ENCODE results near the gene PIH1D1. TPM values are rescaled to one million over a fixed set of nuclear protein-coding genes. Genes with fewer than 3 reads are reported as not detected.

PIH1D1 gene
- total RNA-seq, 1 donor from 2014 or later: 110 TPM

GRCh38 chr19:49496574-49497008 lies 45.0 kb upstream of the PIH1D1 start:
- Mint-ChIP-seq H3K4me1 (peaks cover 45% of the 10 kb centered on the region), H3K36me3 (ENCODE audit: low read depth) (peaks cover 34% of the 10 kb centered on the region), H3K9me3 (no peaks in the 10 kb centered on the region), H3K27ac (ENCODE audit: unreplicated experiment) (peak overlapping the region; percentile 98), H3K4me3 (peak overlapping the region; percentile 96), H3K27me3 (ENCODE audit: low read depth) (peaks cover 15% of the 10 kb centered on the region)
- no peak for DNase-seq (ENCODE audit: low read depth, low spot score)
- TF ChIP-seq, protein P1, sequence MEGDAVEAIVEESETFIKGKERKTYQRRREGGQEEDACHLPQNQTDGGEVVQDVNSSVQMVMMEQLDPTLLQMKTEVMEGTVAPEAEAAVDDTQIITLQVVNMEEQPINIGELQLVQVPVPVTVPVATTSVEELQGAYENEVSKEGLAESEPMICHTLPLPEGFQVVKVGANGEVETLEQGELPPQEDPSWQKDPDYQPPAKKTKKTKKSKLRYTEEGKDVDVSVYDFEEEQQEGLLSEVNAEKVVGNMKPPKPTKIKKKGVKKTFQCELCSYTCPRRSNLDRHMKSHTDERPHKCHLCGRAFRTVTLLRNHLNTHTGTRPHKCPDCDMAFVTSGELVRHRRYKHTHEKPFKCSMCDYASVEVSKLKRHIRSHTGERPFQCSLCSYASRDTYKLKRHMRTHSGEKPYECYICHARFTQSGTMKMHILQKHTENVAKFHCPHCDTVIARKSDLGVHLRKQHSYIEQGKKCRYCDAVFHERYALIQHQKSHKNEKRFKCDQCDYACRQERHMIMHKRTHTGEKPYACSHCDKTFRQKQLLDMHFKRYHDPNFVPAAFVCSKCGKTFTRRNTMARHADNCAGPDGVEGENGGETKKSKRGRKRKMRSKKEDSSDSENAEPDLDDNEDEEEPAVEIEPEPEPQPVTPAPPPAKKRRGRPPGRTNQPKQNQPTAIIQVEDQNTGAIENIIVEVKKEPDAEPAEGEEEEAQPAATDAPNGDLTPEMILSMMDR (conservative IDR thresholded peaks at IDR 0.05): no peak

DNA sequence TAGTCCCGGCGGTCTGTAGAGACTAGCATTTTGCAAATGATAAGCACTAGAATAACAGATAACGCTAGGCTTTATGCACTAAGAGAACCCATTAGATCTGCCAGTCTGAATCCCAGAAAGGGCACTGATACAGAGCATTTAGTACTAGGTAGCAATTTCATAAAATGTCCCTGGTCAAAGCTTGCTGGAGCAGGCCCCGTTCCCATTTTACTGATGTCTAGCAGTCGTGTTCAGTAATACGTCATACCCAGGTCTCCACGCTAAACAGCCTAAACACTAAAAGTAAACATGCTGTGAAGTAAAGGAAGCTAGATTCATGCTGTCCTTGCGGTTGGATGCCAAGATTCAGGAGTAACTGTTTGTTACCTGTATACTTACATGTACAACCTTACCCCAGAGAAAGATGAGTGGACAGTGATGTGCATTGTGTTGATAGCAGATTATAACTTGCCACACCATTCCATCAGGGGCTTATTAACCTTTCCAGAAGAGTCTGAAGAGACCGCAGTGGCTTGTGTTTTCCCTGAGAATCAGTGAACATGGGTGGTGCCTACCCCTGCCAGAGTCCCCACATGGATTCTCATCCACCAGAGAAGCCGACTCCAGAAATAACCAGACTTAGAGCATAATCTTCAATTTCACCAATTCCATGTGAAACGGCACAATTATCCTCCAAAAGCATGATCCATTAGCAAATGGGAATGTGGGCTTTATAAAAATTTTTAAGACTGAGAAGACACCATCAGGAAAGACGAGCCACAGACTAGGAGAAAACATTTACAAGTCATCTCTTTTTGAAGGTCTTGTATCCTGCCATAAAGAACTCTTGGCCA lies 41.2 kb upstream of the PIH1D1 start:
- no peak overlapping the region for H3K27ac Mint-ChIP-seq (ENCODE audit: unreplicated experiment)
- DNase-seq (ENCODE audit: low read depth, low spot score): no peak
- peak overlapping the region; percentile 77 for H3K4me3 Mint-ChIP-seq
- H3K9me3 Mint-ChIP-seq: no peaks in the 10 kb centered on the region
- peaks cover 22% of the 10 kb centered on the region for H3K27me3 Mint-ChIP-seq (ENCODE audit: low read depth)
- H3K36me3 Mint-ChIP-seq (ENCODE audit: low read depth): peaks cover 55% of the 10 kb centered on the region
- peaks cover 58% of the 10 kb centered on the region for H3K4me1 Mint-ChIP-seq
- TF ChIP-seq, protein P1 (conservative IDR thresholded peaks at IDR 0.05): no peak

DNA sequence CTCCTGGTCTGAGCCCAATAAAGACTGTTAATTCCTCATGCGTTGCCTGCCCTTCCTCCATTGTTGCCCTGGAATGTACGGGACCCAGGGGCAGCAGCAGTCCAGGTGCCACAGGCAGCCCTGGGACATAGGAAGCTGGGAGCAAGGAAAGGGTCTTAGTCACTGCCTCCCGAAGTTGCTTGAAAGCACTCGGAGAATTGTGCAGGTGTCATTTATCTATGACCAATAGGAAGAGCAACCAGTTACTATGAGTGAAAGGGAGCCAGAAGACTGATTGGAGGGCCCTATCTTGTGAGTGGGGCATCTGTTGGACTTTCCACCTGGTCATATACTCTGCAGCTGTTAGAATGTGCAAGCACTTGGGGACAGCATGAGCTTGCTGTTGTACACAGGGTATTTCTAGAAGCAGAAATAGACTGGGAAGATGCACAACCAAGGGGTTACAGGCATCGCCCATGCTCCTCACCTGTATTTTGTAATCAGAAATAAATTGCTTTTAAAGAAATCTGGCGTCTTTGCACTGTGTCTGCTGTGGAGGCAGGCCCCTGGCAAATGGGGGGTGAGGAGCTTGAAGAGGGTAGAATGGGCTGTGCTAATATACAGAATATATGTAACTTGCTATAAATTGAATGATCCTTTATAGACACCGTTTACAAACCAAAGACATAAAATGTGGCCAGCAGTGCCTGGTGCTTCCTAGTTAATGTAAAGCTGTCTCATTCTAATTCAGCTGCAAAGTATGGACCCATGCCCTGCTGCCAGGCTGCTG lies 40.4 kb upstream of the PIH1D1 start:
- H3K27me3 Mint-ChIP-seq (ENCODE audit: low read depth): peaks cover 29% of the 10 kb centered on the region
- H3K4me3 Mint-ChIP-seq: peak overlapping the region; percentile 77
- TF ChIP-seq, protein P1 (conservative IDR thresholded peaks at IDR 0.05): no peak
- H3K9me3 Mint-ChIP-seq: no peaks in the 10 kb centered on the region
- H3K27ac Mint-ChIP-seq (ENCODE audit: unreplicated experiment): no peak overlapping the region
- peaks cover 57% of the 10 kb centered on the region for H3K36me3 Mint-ChIP-seq (ENCODE audit: low read depth)
- H3K4me1 Mint-ChIP-seq: peaks cover 56% of the 10 kb centered on the region
- no peak for DNase-seq (ENCODE audit: low read depth, low spot score)

DNA sequence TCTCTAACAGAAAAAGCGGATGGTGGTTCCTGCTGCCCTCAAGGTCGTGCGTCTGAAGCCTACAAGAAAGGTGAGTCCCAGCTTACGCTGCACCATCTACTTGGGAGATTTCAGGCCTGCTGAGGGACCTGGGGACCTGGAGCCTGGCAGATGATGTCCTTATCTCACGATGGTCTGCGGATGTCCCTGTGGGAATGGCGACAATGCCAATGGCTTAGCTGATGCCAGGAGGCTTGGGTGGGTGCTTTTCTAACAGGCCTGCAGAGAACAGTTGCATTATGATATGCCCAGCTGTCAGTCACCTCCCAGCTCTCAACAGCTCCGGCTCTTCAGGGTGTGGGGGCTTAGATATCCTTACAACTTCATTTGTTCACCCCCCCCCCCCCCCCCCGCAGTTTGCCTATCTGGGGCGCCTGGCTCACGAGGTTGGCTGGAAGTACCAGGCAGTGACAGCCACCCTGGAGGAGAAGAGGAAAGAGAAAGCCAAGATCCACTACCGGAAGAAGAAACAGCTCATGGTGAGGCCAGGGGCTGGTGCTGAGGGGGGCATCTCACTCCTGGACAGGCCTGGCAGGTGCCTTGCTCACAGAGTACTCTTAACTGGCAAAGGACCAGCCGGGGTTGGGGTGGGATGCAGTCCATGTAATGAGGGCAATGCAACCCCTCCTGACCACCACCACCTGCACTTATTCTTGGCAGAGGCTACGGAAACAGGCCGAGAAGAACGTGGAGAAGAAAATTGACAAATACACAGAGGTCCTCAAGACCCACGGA lies 39.6 kb upstream of the PIH1D1 start:
- no peak overlapping the region for H3K27ac Mint-ChIP-seq (ENCODE audit: unreplicated experiment)
- DNase-seq (ENCODE audit: low read depth, low spot score): no peak
- peak overlapping the region; percentile 98 for H3K4me3 Mint-ChIP-seq
- TF ChIP-seq, protein P1 (conservative IDR thresholded peaks at IDR 0.05): no peak
- H3K36me3 Mint-ChIP-seq (ENCODE audit: low read depth): peaks cover 53% of the 10 kb centered on the region
- H3K27me3 Mint-ChIP-seq (ENCODE audit: low read depth): peaks cover 29% of the 10 kb centered on the region
- H3K4me1 Mint-ChIP-seq: peaks cover 51% of the 10 kb centered on the region
- no peaks in the 10 kb centered on the region for H3K9me3 Mint-ChIP-seq
